ENCODE results near the gene RHEB. TPM values are rescaled to one million over a fixed set of nuclear protein-coding genes. Genes with fewer than 3 reads are reported as not detected.

The RHEB gene
- total and polyA plus RNA-seq, 2 of the 4 experiments (the other 2 are of a cell fraction) = 19.7 to 67.2 TPM

DNA sequence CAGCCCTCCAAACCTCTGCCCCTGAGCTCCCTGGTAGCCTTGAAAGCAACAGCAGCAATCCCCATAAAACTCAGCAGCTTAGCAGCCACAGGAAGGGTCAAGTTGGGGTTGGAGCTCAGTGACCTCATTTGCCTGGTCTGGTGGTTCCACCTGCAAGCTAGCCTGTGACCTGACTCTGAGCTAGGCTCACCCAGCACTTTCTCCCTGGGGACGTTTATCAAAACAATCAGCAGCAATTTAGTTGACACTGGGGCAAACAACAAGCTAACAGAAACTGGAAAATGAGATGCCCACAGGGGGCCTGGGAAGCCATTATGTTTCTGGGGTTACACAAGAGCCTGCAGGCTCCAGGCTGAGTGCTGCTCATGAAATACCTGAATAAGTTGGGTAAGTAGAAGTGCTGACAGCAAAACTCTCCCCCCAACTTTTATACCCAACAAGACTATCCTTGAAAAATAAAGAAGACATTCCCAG lies 57.4 kb downstream of the RHEB start:
- no peak overlapping the region for H3K23ac ChIP-seq (ENCODE audit: low read depth, low read length)
- no peak overlapping the region for H2BK5ac ChIP-seq (ENCODE audit: low read depth, low read length, poor library complexity, severe bottlenecking)
- no peak overlapping the region for H3K56ac ChIP-seq (ENCODE audit: extremely low read depth, insufficient read depth, low read length)
- H2AFZ ChIP-seq (replicated peaks; ENCODE audit: low read length, poor library complexity) = no peak overlapping the region
- H3K27ac ChIP-seq (ENCODE audit: insufficient read depth, low read length) = no peak overlapping the region
- TF ChIP-seq MXI1 (IDR thresholded peaks at IDR 0.05; ENCODE audit: borderline replicate concordance, low read depth, low read length) (no peak), NFE2L2 (IDR thresholded peaks at IDR 0.05; ENCODE audit: low read depth, low read length) (no peak), ELK1 (IDR thresholded peaks at IDR 0.05; ENCODE audit: borderline replicate concordance, low read depth, low read length) (no peak), BHLHE40 (IDR thresholded peaks at IDR 0.05; ENCODE audit: low read depth, low read length) (no peak), RAD21 (IDR thresholded peaks at IDR 0.05; ENCODE audit: low read length) (no peak), RFX5 (IDR thresholded peaks at IDR 0.05; ENCODE audit: low read depth, low read length) (no peak), SMC3 (IDR thresholded peaks at IDR 0.05; ENCODE audit: low read depth, low read length) (no peak), USF2 (IDR thresholded peaks at IDR 0.05; ENCODE audit: low read depth, low read length) (no peak), CEBPB (IDR thresholded peaks at IDR 0.05; ENCODE audit: low read depth, low read length) (no peak)
- no peaks in the 10 kb centered on the region for H4K20me1 ChIP-seq (ENCODE audit: insufficient read depth, low read length)
- no TSS peak for BruUV-seq (replicated peaks)
- in situ Hi-C loops (cut with MboI; ENCODE audit: low sequenced_read_pairs) (loop anchor here (25.0 kb wide), 1 partner anchor 300 kb away; no protein-coding TSS in a partner anchor), dilution Hi-C loops (cut with HindIII; ENCODE audit: low sequenced_read_pairs, unreplicated experiment) (no loop called here), intact Hi-C loops (cut with micrococcal nuclease) (loop anchor here (5.0 kb wide), 1 partner anchor 170 kb away; no protein-coding TSS in a partner anchor)
- H3K4ac ChIP-seq (ENCODE audit: low read depth, low read length) = no peak overlapping the region
- ChIA-PET CTCF (no interaction called here), POLR2A (ENCODE audit: unreplicated experiment) (interaction anchor here (0.6 kb wide), 1 partner anchor 158 kb away, joined by 12 read pairs; no protein-coding TSS in a partner anchor)
- H2AK5ac ChIP-seq (ENCODE audit: low read depth, low read length) = no peak overlapping the region
- H2BK15ac ChIP-seq (ENCODE audit: low read depth, low read length) = no peak overlapping the region
- H2BK120ac ChIP-seq (ENCODE audit: low read depth, low read length) = no peak overlapping the region
- H4K8ac ChIP-seq (ENCODE audit: low read depth in 2 of 2, low read length in 2 of 2) = no peak overlapping the region
- H3K79me1 ChIP-seq (ENCODE audit: low read depth in 1 of 2, low read length in 2 of 2) = peaks cover 0 to 10% of the 10 kb centered on the region in 2 experiments; a peak in 1 of 4 replicates
- peaks cover 10% of the 10 kb centered on the region for H3K9me1 ChIP-seq (ENCODE audit: insufficient read depth, low read length)
- H2AK9ac ChIP-seq (replicated peaks; ENCODE audit: low read depth, low read length, poor library complexity) = no peak overlapping the region
- DNase-seq (no peak), ATAC-seq (ENCODE audit: low read depth) (no peak)
- no peak overlapping the region for H3K14ac ChIP-seq (replicated peaks; ENCODE audit: low read depth, low read length)
- H3K4me1 ChIP-seq (ENCODE audit: control insufficient read depth, insufficient read depth, low read length) = peaks cover 14% of the 10 kb centered on the region
- no peak overlapping the region for H3K4me2 ChIP-seq (ENCODE audit: low read depth, low read length)
- 100% methylated on average over 1 of the region's 1 CpG; no CpG with 5 or more reads in 1 of the 2 experiments for WGBS, 2 experiments (ENCODE audit: extremely low coverage in 2 of 2, insufficient read length in 1 of 2)
- no peak overlapping the region for H2BK20ac ChIP-seq (ENCODE audit: low read depth, low read length)
- H3K27me3 ChIP-seq (ENCODE audit: control insufficient read depth, insufficient read depth, low read length) = no peaks in the 10 kb centered on the region
- H3K4me3 ChIP-seq (ENCODE audit: insufficient read depth, low read depth, low read length) = no peak overlapping the region
- H4K5ac ChIP-seq (ENCODE audit: low read depth, low read length) = no peak overlapping the region
- H3K18ac ChIP-seq (ENCODE audit: low read depth, low read length) = no peak overlapping the region
- peaks cover 6% of the 10 kb centered on the region for H3K9me3 ChIP-seq (ENCODE audit: control insufficient read depth, insufficient read depth, low read length)
- H3K36me3 ChIP-seq (ENCODE audit: control insufficient read depth, insufficient read depth, low read length) = peaks cover 19% of the 10 kb centered on the region
- no peak overlapping the region for H3K9ac ChIP-seq (ENCODE audit: low read depth, low read length)
- no peak overlapping the region for H4K91ac ChIP-seq (ENCODE audit: insufficient read depth, low read depth, low read length)
